Skeletal muscle tissue (tissue), 4 donors: ENCODE measurements around the gene NKTR. TPM values are rescaled to one million over a fixed set of nuclear protein-coding genes. Genes with fewer than 3 reads are reported as not detected.
A peak's percentile ranks its signal among the peaks of the same experiment; 100 is the strongest.

ENCODE experiments used
- H3K27ac ChIP-seq: one replicate; pipeline ENCODE4 v1.7.0; 2013; ENCODE audit warnings: mild to moderate bottlenecking, low read depth, low read length, inconsistent platforms
- H3K27me3 ChIP-seq, 3 donors: one replicate each; pipeline ENCODE4 v1.7.0; 2013; ENCODE audit warnings: low read length in 3 of 3; ENCODE audit not compliant: control insufficient read depth in 3 of 3, insufficient read depth in 3 of 3
- H3K36me3 ChIP-seq, 3 donors: one replicate each; pipeline ENCODE4 v1.7.0; 2013; ENCODE audit warnings: low read length in 3 of 3; ENCODE audit not compliant: control insufficient read depth in 3 of 3, insufficient read depth in 3 of 3
- H3K4me1 ChIP-seq, 3 donors: one replicate each; pipeline ENCODE4 v1.7.0; 2013; ENCODE audit warnings: low read length in 3 of 3, mild to moderate bottlenecking in 3 of 3; ENCODE audit not compliant: control insufficient read depth in 3 of 3, insufficient read depth in 3 of 3
- H3K4me3 ChIP-seq, 3 donors: one replicate each; pipeline ENCODE4 v1.7.0; 2013; ENCODE audit warnings: low read length in 3 of 3
- H3K9ac ChIP-seq, 3 donors: one replicate each; pipeline ENCODE4 v1.7.0; 2013; ENCODE audit warnings: low read length in 3 of 3, mild to moderate bottlenecking in 3 of 3, moderate library complexity in 2 of 3, low read depth in 1 of 3
- H3K9me3 ChIP-seq, 3 donors: one replicate each; pipeline ENCODE4 v1.7.0; 2013; ENCODE audit warnings: low read length in 3 of 3; ENCODE audit not compliant: control insufficient read depth in 3 of 3
- total RNA-seq: library from RNA; depleted of rRNA; stranded (reverse); fragments of >200 nt; gene quantifications from one replicate; pipeline ENCODE4 v1.2.3, GENCODE V29; 2014
- donor health status: Osteomylitis.

Gene NKTR
- total RNA-seq, 1 donor from 2014 or later = 119 TPM

GRCh38 chr3:42683875-42684598 lies 83.6 kb downstream of the NKTR start:
- no peaks in the 10 kb centered on the region for H3K9me3 ChIP-seq
- peaks cover 0 to 29% (median 8%) of the 10 kb centered on the region in 3 donors for H3K36me3 ChIP-seq
- H3K9ac ChIP-seq = peak overlapping the region; percentile 78 to 96 (median 81)
- H3K4me3 ChIP-seq = peak overlapping the region; percentile 43 to 97 (median 54)
- peaks cover 0 to 6% (median 0%) of the 10 kb centered on the region in 3 donors for H3K27me3 ChIP-seq
- peaks cover 40 to 63% (median 44%) of the 10 kb centered on the region in 3 donors for H3K4me1 ChIP-seq
- peak overlapping the region; percentile 95 for H3K27ac ChIP-seq

- H3K4me1 ChIP-seq = peaks cover 46 to 71% (median 52%) of the 10 kb centered on the region in 3 donors
- H3K27me3 ChIP-seq = peaks cover 0 to 6% (median 0%) of the 10 kb centered on the region in 3 donors
- H3K4me3 ChIP-seq = peak overlapping the region; percentile 24 to 97 (median 30)
- peak overlapping the region; percentile 77 to 96 (median 78) for H3K9ac ChIP-seq
- H3K27ac ChIP-seq = peak overlapping the region; percentile 95
- H3K9me3 ChIP-seq = no peaks in the 10 kb centered on the region
- H3K36me3 ChIP-seq = peaks cover 0 to 36% (median 12%) of the 10 kb centered on the region in 3 donors
These were observed 84.3 kb downstream of the NKTR start for GRCh38 chr3:42684632-42685362.

GRCh38 chr3:42685363-42685881 lies 84.9 kb downstream of the NKTR start, which contains the start of gene KLHL40:
Gene KLHL40 (plus strand): TSS chr3:42685537. CDS start chr3:42685619, 82 bp downstream.
- H3K4me3 ChIP-seq = peak within 1 kb of the TSS; percentile 71 to 97 (median 77)
- no peaks in the 10 kb centered on the region for H3K9me3 ChIP-seq
- peaks cover 0 to 41% (median 17%) of the 10 kb centered on the region in 3 donors for H3K36me3 ChIP-seq
- H3K9ac ChIP-seq = peak within 1 kb of the TSS; percentile 78 to 96 (median 87)
- peaks cover 0 to 6% (median 0%) of the 10 kb centered on the region in 3 donors for H3K27me3 ChIP-seq
- H3K4me1 ChIP-seq = peaks cover 46 to 75% (median 58%) of the 10 kb centered on the region in 3 donors
- H3K27ac ChIP-seq = peak within 1 kb of the TSS; percentile 95

GRCh38 chr3:42685891-42686820 lies 85.7 kb downstream of the NKTR start:
- H3K27ac ChIP-seq = peak overlapping the region; percentile 95
- H3K4me1 ChIP-seq = peaks cover 50 to 75% (median 58%) of the 10 kb centered on the region in 3 donors
- H3K9ac ChIP-seq = peak overlapping the region; percentile 78 to 96 (median 87)
- peaks cover 0 to 48% (median 24%) of the 10 kb centered on the region in 3 donors for H3K36me3 ChIP-seq
- H3K27me3 ChIP-seq = peaks cover 0 to 6% (median 0%) of the 10 kb centered on the region in 3 donors
- peak overlapping the region; percentile 71 to 97 (median 77) for H3K4me3 ChIP-seq
- no peaks in the 10 kb centered on the region for H3K9me3 ChIP-seq

- Histone ChIP-seq H3K36me3 (peaks cover 7 to 54% (median 28%) of the 10 kb centered on the region in 3 donors), H3K27me3 (peaks cover 0 to 6% (median 0%) of the 10 kb centered on the region in 3 donors), H3K4me3 (peak overlapping the region; percentile 71 to 97 (median 77)), H3K9me3 (no peaks in the 10 kb centered on the region), H3K4me1 (peaks cover 50 to 82% (median 59%) of the 10 kb centered on the region in 3 donors), H3K9ac (peak overlapping the region; percentile 78 to 96 (median 87)), H3K27ac (peak overlapping the region; percentile 95)
These were observed 86.6 kb downstream of the NKTR start for GRCh38 chr3:42686832-42687650.

GRCh38 chr3:42688016-42688415 lies 87.5 kb downstream of the NKTR start:
- Histone ChIP-seq H3K9ac (peak overlapping the region; percentile 78 to 96 (median 87)), H3K4me3 (peak overlapping the region; percentile 71 to 97 (median 77)), H3K9me3 (no peaks in the 10 kb centered on the region), H3K4me1 (peaks cover 50 to 86% (median 55%) of the 10 kb centered on the region in 3 donors), H3K36me3 (peaks cover 16 to 64% (median 38%) of the 10 kb centered on the region in 3 donors), H3K27me3 (peaks cover 0 to 6% (median 0%) of the 10 kb centered on the region in 3 donors), H3K27ac (peak overlapping the region; percentile 95)

- Histone ChIP-seq H3K4me3 (peak overlapping the region; percentile 23 to 97 (median 77)), H3K27ac (peak overlapping the region; percentile 95), H3K36me3 (peaks cover 18 to 67% (median 45%) of the 10 kb centered on the region in 3 donors), H3K9me3 (no peaks in the 10 kb centered on the region), H3K4me1 (peaks cover 44 to 83% (median 53%) of the 10 kb centered on the region in 3 donors), H3K27me3 (peaks cover 0 to 6% (median 0%) of the 10 kb centered on the region in 3 donors), H3K9ac (peak overlapping the region; percentile 44 to 96 (median 87))
These were observed 88.3 kb downstream of the NKTR start for GRCh38 chr3:42688487-42689420.
